CD4-positive, alpha-beta T cell (primary cell): ENCODE measurements around the gene MTF2. TPM values are rescaled to one million over a fixed set of nuclear protein-coding genes. Genes with fewer than 3 reads are reported as not detected.

ENCODE experiments used
- ATAC-seq: fragments of 200-7000 bp; cut with Tn5 transposase; one replicate; pipeline ENCODE4 v1.10.0; 2022; ENCODE audit warnings: mild to moderate bottlenecking; ENCODE audit not compliant: poor library complexity
- CTCF ChIA-PET: fragments of 350-600 bp; sonication (Branson Sonifier 250); formaldehyde crosslinking; loops from one replicate; lab custom pipeline; 2021; ENCODE audit warnings: antibody characterized with exemption, inconsistent platforms; lab: Charles Lee
- POLR2A ChIA-PET: fragments of 350-600 bp; sonication (Branson Sonifier 250); formaldehyde crosslinking; loops from one replicate; lab custom pipeline; 2021; ENCODE audit warnings: antibody characterized with exemption, inconsistent platforms; lab: Charles Lee
- DNase-seq, 14 experiments: peaks; one replicate each; pipeline ENCODE4 v3.0.0-alpha.2; 2013 to 2020; ENCODE audit warnings: mixed read lengths in 2 of 14
- H3K27ac ChIP-seq, 2 donors: one replicate each; pipeline versions ENCODE4 v1.5.1 to v1.7.0; 2013; ENCODE audit warnings: low read length in 2 of 2, low read depth in 1 of 2, mild to moderate bottlenecking in 1 of 2
- H3K27me3 ChIP-seq, 2 experiments: 1 replicate in 1 of 2; 2 replicates in 1 of 2; pipeline versions ENCODE4 v1.6.1 to v1.7.0; 2013; ENCODE audit warnings: low read length in 2 of 2, control low read depth in 1 of 2, mild to moderate bottlenecking in 1 of 2, moderate library complexity in 1 of 2; ENCODE audit not compliant: insufficient read depth in 2 of 2, control insufficient read depth in 1 of 2
- H3K36me3 ChIP-seq: one replicate; pipeline ENCODE4 v1.6.1; 2013; ENCODE audit warnings: low read length, control low read depth; ENCODE audit not compliant: insufficient read depth
- H3K4me1 ChIP-seq: one replicate; pipeline ENCODE4 v1.6.1; 2013; ENCODE audit warnings: low read length, control low read depth; ENCODE audit not compliant: insufficient read depth
- H3K4me3 ChIP-seq: one replicate; pipeline ENCODE4 v1.5.1; 2013; ENCODE audit warnings: mild to moderate bottlenecking, low read length, moderate library complexity
- H3K9me3 ChIP-seq, 2 experiments: 1 replicate in 1 of 2; 2 replicates in 1 of 2; pipeline versions ENCODE4 v1.6.1 to v1.7.0; 2013; ENCODE audit warnings: low read length in 2 of 2, mild to moderate bottlenecking in 2 of 2, control low read depth in 1 of 2, moderate library complexity in 1 of 2; ENCODE audit not compliant: control insufficient read depth in 1 of 2, insufficient read depth in 1 of 2
- H3K27ac Mint-ChIP-seq: one replicate; pipeline ENCODE4 v1.8.0; 2020; ENCODE audit warnings: mixed read lengths
- H3K27me3 Mint-ChIP-seq: one replicate; pipeline ENCODE4 v1.8.0; 2021; ENCODE audit warnings: mixed read lengths
- H3K36me3 Mint-ChIP-seq: one replicate; pipeline ENCODE4 v1.8.0; 2021; ENCODE audit warnings: low read depth, mixed read lengths
- H3K4me1 Mint-ChIP-seq: one replicate; pipeline ENCODE4 v1.8.0; 2021; ENCODE audit warnings: low read depth, mixed read lengths
- H3K4me3 Mint-ChIP-seq: one replicate; pipeline ENCODE4 v1.8.0; 2020; ENCODE audit warnings: mild to moderate bottlenecking, mixed read lengths
- H3K9me3 Mint-ChIP-seq: one replicate; pipeline ENCODE4 v1.8.0; 2020; ENCODE audit warnings: mixed read lengths
- intact Hi-C, 2 experiments: fragments of 100-400 bp; cut with DNase I in 1 of 2; cut with micrococcal nuclease in 1 of 2; formaldehyde crosslinking; loops; one replicate each; pipeline versions ENCODE4 v1.15.1 to v1.9.0; 2023 to 2025; cut with DNase I, micrococcal nuclease
- total RNA-seq, 174 experiments: library from RNA in 2 of 174; stranded (reverse) in 2 of 174; gene quantifications; one replicate each; pipeline ENCODE4 v1.2.3 and lab custom pipeline; 2021 to 2026
- TF ChIP-seq, protein P1 (sequence below): fragments of 200-600 bp; IDR thresholded peaks from one replicate; pipeline ENCODE4 v1.8.0; 2022; ENCODE audit warnings: antibody characterized with exemption, mild to moderate bottlenecking

Gene MTF2
- total RNA-seq, 2 experiments from 2014 or later, result 37.9 to 39.3 TPM

DNA sequence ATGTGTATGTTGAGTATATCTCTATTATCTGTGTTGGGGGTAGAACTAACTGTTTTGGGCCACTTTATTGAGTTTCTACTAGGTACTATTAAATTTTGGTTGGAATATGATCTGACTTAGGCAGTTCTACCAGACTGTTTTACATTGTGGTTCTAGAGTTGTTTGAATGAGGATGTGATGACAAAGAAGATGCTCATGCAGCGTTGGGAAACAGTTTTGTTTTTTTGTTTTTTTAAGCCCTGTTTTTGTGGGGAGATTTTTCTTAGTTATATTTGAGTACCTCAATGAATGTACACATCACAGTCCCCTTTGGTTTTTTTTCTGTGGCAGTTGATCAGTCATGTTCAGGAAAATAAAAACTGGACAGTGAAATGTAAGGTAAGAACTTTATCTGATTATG is 61.0 kb downstream of the MTF2 start:
- Mint-ChIP-seq H3K27me3 (no peaks in the 10 kb centered on the region), H3K36me3 (peaks cover 58% of the 10 kb centered on the region), H3K27ac (no peak overlapping the region), H3K4me1 (peaks cover 5% of the 10 kb centered on the region), H3K4me3 (no peak overlapping the region), H3K9me3 (no peaks in the 10 kb centered on the region)
- ChIA-PET CTCF (interaction anchor here (1.1 kb wide), 1 partner anchor 12 kb away, joined by 3 read pairs; no protein-coding TSS in a partner anchor), POLR2A (no interaction called here)
- no peaks in the 10 kb centered on the region for H3K4me1 ChIP-seq
- DNase-seq (no peak), ATAC-seq (no peak)
- no peak overlapping the region for H3K4me3 ChIP-seq
- no peaks in the 10 kb centered on the region for H3K9me3 ChIP-seq
- no peak overlapping the region for H3K27ac ChIP-seq
- peaks cover 33% of the 10 kb centered on the region for H3K36me3 ChIP-seq
- no peaks in the 10 kb centered on the region for H3K27me3 ChIP-seq
- intact Hi-C loops, result loop anchor here in 1 of 2 experiments (10.0 kb wide), 1 partner anchor 75 kb away; no protein-coding TSS in a partner anchor
- TF ChIP-seq, protein P1, sequence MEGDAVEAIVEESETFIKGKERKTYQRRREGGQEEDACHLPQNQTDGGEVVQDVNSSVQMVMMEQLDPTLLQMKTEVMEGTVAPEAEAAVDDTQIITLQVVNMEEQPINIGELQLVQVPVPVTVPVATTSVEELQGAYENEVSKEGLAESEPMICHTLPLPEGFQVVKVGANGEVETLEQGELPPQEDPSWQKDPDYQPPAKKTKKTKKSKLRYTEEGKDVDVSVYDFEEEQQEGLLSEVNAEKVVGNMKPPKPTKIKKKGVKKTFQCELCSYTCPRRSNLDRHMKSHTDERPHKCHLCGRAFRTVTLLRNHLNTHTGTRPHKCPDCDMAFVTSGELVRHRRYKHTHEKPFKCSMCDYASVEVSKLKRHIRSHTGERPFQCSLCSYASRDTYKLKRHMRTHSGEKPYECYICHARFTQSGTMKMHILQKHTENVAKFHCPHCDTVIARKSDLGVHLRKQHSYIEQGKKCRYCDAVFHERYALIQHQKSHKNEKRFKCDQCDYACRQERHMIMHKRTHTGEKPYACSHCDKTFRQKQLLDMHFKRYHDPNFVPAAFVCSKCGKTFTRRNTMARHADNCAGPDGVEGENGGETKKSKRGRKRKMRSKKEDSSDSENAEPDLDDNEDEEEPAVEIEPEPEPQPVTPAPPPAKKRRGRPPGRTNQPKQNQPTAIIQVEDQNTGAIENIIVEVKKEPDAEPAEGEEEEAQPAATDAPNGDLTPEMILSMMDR, result no peak

- Mint-ChIP-seq H3K9me3 (no peaks in the 10 kb centered on the region), H3K4me1 (peaks cover 5% of the 10 kb centered on the region), H3K36me3 (peaks cover 44% of the 10 kb centered on the region), H3K27me3 (no peaks in the 10 kb centered on the region), H3K4me3 (no peak overlapping the region), H3K27ac (peak overlapping the region; percentile 16)
- ATAC-seq (no peak), DNase-seq (no peak)
- Histone ChIP-seq H3K27me3 (no peaks in the 10 kb centered on the region), H3K9me3 (no peaks in the 10 kb centered on the region), H3K36me3 (peaks cover 13% of the 10 kb centered on the region), H3K27ac (no peak overlapping the region), H3K4me3 (no peak overlapping the region), H3K4me1 (no peaks in the 10 kb centered on the region)
- intact Hi-C loops, result loop anchor here in 1 of 2 experiments (10.0 kb wide), 1 partner anchor 73 kb away; no protein-coding TSS in a partner anchor
- POLR2A ChIA-PET, result no interaction called here
- TF ChIP-seq, protein P1, result no peak
- CTCF ChIA-PET, result no interaction called here
These were observed 63.1 kb downstream of the MTF2 start for GRCh38 chr1:93142161-93142560.

- Mint-ChIP-seq H3K4me1 (peaks cover 5% of the 10 kb centered on the region), H3K27ac (no peak overlapping the region), H3K9me3 (no peaks in the 10 kb centered on the region), H3K27me3 (no peaks in the 10 kb centered on the region), H3K4me3 (no peak overlapping the region), H3K36me3 (peaks cover 38% of the 10 kb centered on the region)
- H3K4me1 ChIP-seq, result no peaks in the 10 kb centered on the region
- ATAC-seq, result no peak
- H3K27me3 ChIP-seq, result no peaks in the 10 kb centered on the region
- TF ChIP-seq, protein P1, result no peak
- ChIA-PET CTCF (no interaction called here), POLR2A (no interaction called here)
- no peak for DNase-seq
- H3K9me3 ChIP-seq, result no peaks in the 10 kb centered on the region
- H3K36me3 ChIP-seq, result peaks cover 10% of the 10 kb centered on the region
- H3K27ac ChIP-seq, result no peak overlapping the region
- intact Hi-C loops, result loop anchor here in 1 of 2 experiments (10.0 kb wide), 1 partner anchor 72 kb away; no protein-coding TSS in a partner anchor
- H3K4me3 ChIP-seq, result no peak overlapping the region
These were observed 64.1 kb downstream of the MTF2 start for GRCh38 chr1:93143136-93143535.
